Right lobe of liver (tissue), 6 donors: Measurements from ENCODE around the gene FBXL2. TPM values are rescaled to one million over a fixed set of nuclear protein-coding genes. Genes with fewer than 3 reads are reported as not detected.
"Not testable (repeated sequence)": the region's sequence is repeated elsewhere in the genome, so short reads cannot be mapped to it uniquely, and the experiment has no call there.

Source experiments
- ATAC-seq, 4 donors: fragments of 200-7000 bp; cut with Tn5 transposase; one replicate each; pipeline ENCODE4 v1.9.1; 2020; ENCODE audit warnings: mild to moderate bottlenecking in 4 of 4, moderate library complexity in 4 of 4
- DNase-seq, 3 donors: peaks; one replicate each; pipeline ENCODE4 v3.0.0-alpha.2; 2020
- H3K27ac ChIP-seq, 3 donors: fragments of 200-600 bp; one replicate each; pipeline ENCODE4 v1.8.0; 2022
- H3K27me3 ChIP-seq, 2 donors: fragments of 200-600 bp; one replicate each; pipeline ENCODE4 v1.8.0; 2022
- H3K36me3 ChIP-seq, 4 donors: fragments of 200-600 bp; sonication (generic) in 1 of 4; one replicate each; pipeline versions ENCODE4 v1.5.1 to v1.8.0; 2017 to 2022; ENCODE audit warnings: control low read depth in 1 of 4
- H3K4me1 ChIP-seq, 4 donors: fragments of 200-600 bp; sonication (generic) in 1 of 4; one replicate each; pipeline versions ENCODE4 v1.5.1 to v1.8.0; 2017 to 2022; ENCODE audit warnings: control low read depth in 1 of 4
- H3K4me3 ChIP-seq, 3 donors: fragments of 200-600 bp; one replicate each; pipeline ENCODE4 v1.8.0; 2022
- H3K9me3 ChIP-seq, 4 donors: fragments of 200-600 bp; sonication (generic) in 1 of 4; one replicate each; pipeline versions ENCODE4 v1.5.1 to v1.8.0; 2017 to 2022; ENCODE audit warnings: control low read depth in 1 of 4
- POLR2A ChIP-seq: fragments of 450-650 bp; IDR thresholded peaks from one replicate; pipeline ENCODE4 v1.6.1; 2017; ENCODE audit warnings: antibody characterized with exemption, mild to moderate bottlenecking
- WGBS: methylation state at CpG from one replicate; pipeline ENCODE4 v1.1.6; 2018; ENCODE audit warnings: low coverage, low lambda C conversion rate; ENCODE audit not compliant: insufficient coverage; ENCODE audit errors: missing lambda C conversion rate; 5-methylcytosine and 5-hydroxymethylcytosine counted together
- intact Hi-C, 2 donors: fragments of 100-400 bp; cut with DNase I; formaldehyde crosslinking; loops; one replicate each; pipeline versions ENCODE4 v1.11.2 to v1.14.1; 2022
- total RNA-seq, 6 experiments: library from RNA; depleted of rRNA in 2 of 6; stranded (reverse); fragments of >200 nt in 2 of 6; fragmentation: NEBNext Ultra II Directional in 3 of 6; extraction: Animal tissue kit (Norgen Biotek cat#: 25700) in 3 of 6; gene quantifications; one replicate each; pipeline versions ENCODE4 v1.1.0 to v1.2.4, GENCODE V29; 2016 to 2023
- TF ChIP-seq, protein P1 (sequence below), 4 donors: fragments of 200-600 bp in 3 of 4; fragments of 450-650 bp in 1 of 4; IDR thresholded peaks; one replicate each; pipeline versions ENCODE4 v1.5.1 to v1.8.0; 2016 to 2022; ENCODE audit warnings: antibody characterized with exemption in 4 of 4, mild to moderate bottlenecking in 2 of 4
- donor health status: DM: no; HTN: yes; CAD: no.
- donor health status: DM: no; HTN: no; CAD: no.
- donor health status: DM: no; HTN: no; CAD: no.
- donor health status: DM: no; HTN: yes; CAD: no.
- donor health status: DM: no; HTN: yes; CAD: no.

The FBXL2 gene
- total RNA-seq, 6 experiments from 2014 or later: 0.06 to 0.43 (median 0.31) TPM

DNA sequence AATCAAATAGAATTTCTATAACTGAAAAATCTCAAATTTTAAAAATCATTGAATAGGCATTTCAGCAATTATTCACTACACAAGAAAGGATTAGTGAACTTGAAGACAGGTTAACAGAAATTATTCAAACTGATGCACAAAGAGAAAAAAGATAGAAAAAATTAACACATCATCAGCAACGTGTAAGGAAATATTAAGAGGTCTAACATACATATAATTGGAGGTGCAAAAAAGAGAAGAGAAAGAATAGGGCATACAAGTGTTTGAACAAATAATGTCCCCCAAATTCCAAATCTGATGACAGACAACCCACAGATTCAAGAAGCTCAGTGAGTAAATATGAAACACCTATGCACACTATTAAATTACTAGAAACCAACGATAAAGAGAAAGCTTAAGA lies 57.1 kb downstream of the FBXL2 start:
- Histone ChIP-seq H3K27ac (no peak overlapping the region), H3K9me3 (peaks cover 0 to 6% (median 2%) of the 10 kb centered on the region in 4 donors), H3K36me3 (no peaks in the 10 kb centered on the region), H3K27me3 (no peaks in the 10 kb centered on the region), H3K4me3 (no peak overlapping the region), H3K4me1 (no peaks in the 10 kb centered on the region)
- 84% methylated on average over 2 of the region's 2 CpGs for WGBS
- TF ChIP-seq, protein P1, sequence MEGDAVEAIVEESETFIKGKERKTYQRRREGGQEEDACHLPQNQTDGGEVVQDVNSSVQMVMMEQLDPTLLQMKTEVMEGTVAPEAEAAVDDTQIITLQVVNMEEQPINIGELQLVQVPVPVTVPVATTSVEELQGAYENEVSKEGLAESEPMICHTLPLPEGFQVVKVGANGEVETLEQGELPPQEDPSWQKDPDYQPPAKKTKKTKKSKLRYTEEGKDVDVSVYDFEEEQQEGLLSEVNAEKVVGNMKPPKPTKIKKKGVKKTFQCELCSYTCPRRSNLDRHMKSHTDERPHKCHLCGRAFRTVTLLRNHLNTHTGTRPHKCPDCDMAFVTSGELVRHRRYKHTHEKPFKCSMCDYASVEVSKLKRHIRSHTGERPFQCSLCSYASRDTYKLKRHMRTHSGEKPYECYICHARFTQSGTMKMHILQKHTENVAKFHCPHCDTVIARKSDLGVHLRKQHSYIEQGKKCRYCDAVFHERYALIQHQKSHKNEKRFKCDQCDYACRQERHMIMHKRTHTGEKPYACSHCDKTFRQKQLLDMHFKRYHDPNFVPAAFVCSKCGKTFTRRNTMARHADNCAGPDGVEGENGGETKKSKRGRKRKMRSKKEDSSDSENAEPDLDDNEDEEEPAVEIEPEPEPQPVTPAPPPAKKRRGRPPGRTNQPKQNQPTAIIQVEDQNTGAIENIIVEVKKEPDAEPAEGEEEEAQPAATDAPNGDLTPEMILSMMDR (IDR thresholded peaks at IDR 0.05): no peak
- TF ChIP-seq POLR2A: no peak
- intact Hi-C loops: no loop called here
- DNase-seq (no peak), ATAC-seq (no peak)

DNA sequence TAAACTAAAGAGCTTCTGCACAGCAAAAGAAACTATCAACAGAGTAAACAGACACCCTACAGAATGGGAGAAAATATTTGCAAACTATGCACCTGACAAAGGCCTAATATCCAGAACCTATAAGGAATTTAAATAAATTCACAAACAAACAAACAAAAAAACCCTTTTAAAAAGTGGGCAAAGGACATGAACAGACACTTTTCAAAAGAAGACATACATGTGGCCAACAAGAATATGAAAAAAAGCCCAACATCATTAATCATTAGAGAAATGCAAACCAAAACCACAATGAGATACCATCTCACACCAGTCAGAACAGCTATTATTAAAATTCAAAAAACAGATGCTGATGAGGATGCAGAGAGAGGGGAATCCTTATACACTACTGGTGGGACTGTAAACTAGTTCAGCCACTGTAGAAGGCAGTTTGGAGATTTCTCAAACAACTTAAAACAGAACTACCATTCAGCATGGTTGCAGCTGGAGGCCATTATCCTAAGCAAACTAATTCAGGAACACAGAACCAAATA lies 61.8 kb downstream of the FBXL2 start:
- H3K36me3 ChIP-seq, intact Hi-C loops, DNase-seq, H3K27me3 ChIP-seq, H3K27ac ChIP-seq, H3K9me3 ChIP-seq, H3K4me1 ChIP-seq, ATAC-seq, H3K4me3 ChIP-seq: not testable (repeated sequence)

DNA sequence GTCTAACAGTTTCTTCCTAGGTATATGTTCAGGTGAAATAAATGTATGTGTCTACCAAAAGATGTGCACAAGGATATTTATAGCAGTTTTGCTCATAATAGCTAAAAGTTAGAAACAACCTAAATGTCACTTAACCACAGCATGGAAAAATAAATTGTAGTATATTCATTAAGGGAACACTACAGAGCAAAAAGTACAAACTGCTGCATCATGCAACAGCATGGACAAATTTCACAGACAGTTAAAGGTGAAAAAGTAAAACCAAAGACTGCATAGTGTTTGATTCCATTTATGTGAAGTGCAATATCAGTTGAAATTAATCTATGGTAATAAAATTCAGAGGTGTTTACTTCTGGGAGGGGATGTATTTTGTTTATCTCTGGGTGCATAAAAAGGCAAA lies 62.5 kb downstream of the FBXL2 start:
- Histone ChIP-seq H3K27me3 (no peaks in the 10 kb centered on the region), H3K36me3 (no peaks in the 10 kb centered on the region), H3K27ac (no peak overlapping the region), H3K9me3 (no peaks in the 10 kb centered on the region), H3K4me1 (no peaks in the 10 kb centered on the region), H3K4me3 (no peak overlapping the region)
- no peak for TF ChIP-seq POLR2A
- TF ChIP-seq, protein P1 (IDR thresholded peaks at IDR 0.05): no peak
- intact Hi-C loops: no loop called here
- no peak for DNase-seq
- ATAC-seq: no peak

DNA sequence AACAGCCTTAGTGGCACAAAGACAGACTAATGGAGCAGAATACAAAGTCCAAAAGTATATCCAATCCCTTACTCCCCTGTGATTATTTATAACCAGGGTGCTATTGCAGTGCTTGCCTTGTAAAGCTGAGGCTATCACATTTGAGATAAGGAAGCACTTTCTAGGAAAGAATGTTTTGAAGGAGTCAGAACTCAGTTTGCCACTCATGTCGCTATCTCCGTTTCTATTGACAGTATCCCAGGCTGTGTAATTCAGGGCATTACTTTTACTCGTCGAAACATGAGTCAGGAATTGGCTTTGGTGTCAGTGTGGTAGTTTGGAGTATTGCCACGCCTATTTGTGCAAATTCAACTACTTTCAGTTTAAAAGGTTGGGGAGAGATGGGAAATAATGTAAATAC lies 78.4 kb downstream of the FBXL2 start:
- ATAC-seq (peak; percentile 35 to 89 (median 36)), DNase-seq (no peak)
- no peaks in the 10 kb centered on the region for H3K4me1 ChIP-seq
- TF ChIP-seq, protein P1 (IDR thresholded peaks at IDR 0.05): no peak
- no peak for TF ChIP-seq POLR2A
- intact Hi-C loops: no loop called here
- H3K27ac ChIP-seq: no peak overlapping the region
- H3K27me3 ChIP-seq: no peaks in the 10 kb centered on the region
- H3K36me3 ChIP-seq: no peaks in the 10 kb centered on the region
- 33% methylated on average over 5 of the region's 5 CpGs for WGBS
- no peak overlapping the region for H3K4me3 ChIP-seq
- no peaks in the 10 kb centered on the region for H3K9me3 ChIP-seq

DNA sequence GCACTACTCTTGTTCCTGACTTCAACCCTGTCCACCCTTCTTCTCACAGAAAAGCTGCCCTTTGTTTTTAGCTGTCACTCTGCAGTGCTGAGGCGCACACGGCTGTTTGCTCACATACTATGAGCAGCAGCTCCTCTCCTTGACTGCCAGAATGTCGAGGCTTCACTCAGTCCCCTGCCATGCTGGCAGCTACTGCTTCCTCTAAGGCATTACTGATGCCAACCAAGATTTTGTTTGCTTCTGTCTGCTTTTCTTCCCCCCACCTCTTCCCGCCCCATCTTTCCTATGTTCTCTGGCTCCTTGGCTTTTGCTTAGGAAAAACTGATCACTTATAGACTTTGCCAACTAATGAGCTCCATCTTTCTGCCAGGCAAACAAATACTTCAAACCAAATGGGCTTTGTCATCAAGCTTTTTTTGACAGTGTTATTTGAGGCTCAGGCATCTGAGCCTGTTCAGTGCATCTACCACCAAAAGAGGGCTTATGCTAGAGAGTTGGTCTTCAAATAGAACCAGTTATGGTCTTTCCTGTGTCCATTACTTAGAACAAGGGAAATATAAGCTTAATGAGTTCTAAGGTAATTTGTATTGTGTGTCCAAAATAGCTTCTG lies 81.0 kb downstream of the FBXL2 start:
- WGBS: 59% methylated on average over 4 of the region's 4 CpGs
- H3K9me3 ChIP-seq: no peaks in the 10 kb centered on the region
- DNase-seq (no peak), ATAC-seq (no peak)
- no peaks in the 10 kb centered on the region for H3K36me3 ChIP-seq
- no peaks in the 10 kb centered on the region for H3K27me3 ChIP-seq
- H3K27ac ChIP-seq: no peak overlapping the region
- no peak overlapping the region for H3K4me3 ChIP-seq
- H3K4me1 ChIP-seq: no peaks in the 10 kb centered on the region
- TF ChIP-seq, protein P1 (IDR thresholded peaks at IDR 0.05): no peak
- no peak for TF ChIP-seq POLR2A
- intact Hi-C loops: no loop called here
